Measurements from ENCODE around the gene NAA16. TPM values are rescaled to one million over a fixed set of nuclear protein-coding genes. Genes with fewer than 3 reads are reported as not detected.

NAA16 gene
- polyA plus RNA-seq, 1 of the 3 experiments (the other 2 are of a cell fraction), result 4.4 TPM

DNA sequence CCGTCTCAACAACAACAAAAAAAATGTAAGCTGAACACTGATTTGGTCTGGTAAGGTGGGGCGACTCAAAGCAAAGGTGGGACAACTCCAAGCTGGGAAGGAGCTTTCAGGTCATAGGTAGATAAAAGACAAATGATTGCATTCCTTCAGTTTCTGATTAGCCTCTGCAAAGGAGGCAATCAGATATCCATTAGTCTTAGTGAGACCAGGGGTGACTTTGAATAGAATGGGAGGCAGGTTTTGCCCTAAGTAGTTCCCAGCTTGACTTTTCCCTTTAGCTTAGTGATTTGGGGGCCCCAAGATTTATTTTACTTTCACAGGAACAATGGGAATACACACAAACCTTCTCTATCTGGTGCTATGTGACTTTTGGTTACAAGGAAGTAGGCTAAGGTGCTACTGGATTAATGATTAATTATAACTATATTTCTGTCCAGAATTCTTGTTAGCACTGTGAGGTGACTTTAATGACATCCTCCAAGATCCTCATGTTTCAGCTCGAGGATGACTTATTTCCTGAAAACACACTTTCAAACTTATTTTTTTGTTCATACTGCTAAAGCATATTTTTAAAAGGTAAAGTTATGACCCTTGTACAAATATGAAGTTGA, 37.1 kb upstream of the NAA16 start:
- Histone ChIP-seq H3K9ac (no peak overlapping the region), H3K9me2 (no peaks in the 10 kb centered on the region), H3F3A (replicated peaks; ENCODE audit: insufficient read depth) (peaks cover 4% of the 10 kb centered on the region), H3K4me1 (ENCODE audit: control insufficient read depth in 1 of 2, insufficient read depth in 2 of 2, low read depth in 1 of 2, low read length in 1 of 2) (no peaks in the 10 kb centered on the region), H4K20me1 (ENCODE audit: insufficient read depth) (no peaks in the 10 kb centered on the region), H3K4me3 (ENCODE audit: low read depth in 2 of 2, low read length in 1 of 2) (no peak overlapping the region), H3K27me3 (ENCODE audit: insufficient read depth) (no peaks in the 10 kb centered on the region), H2AFZ (ENCODE audit: low read depth) (no peak overlapping the region), H3K9me3 (peaks cover 14% of the 10 kb centered on the region), H3K27ac (ENCODE audit: low read depth in 2 of 2, low read length in 1 of 2) (no peak overlapping the region), H3K36me3 (replicated peaks in 1 of 2; ENCODE audit: control insufficient read depth in 1 of 2, insufficient read depth in 2 of 2, low read length in 1 of 2) (peaks cover 0 to 4% of the 10 kb centered on the region in 2 experiments), H3K4me2 (no peak overlapping the region), H3K79me2 (ENCODE audit: insufficient read depth) (no peaks in the 10 kb centered on the region)
- no peak for DNase-seq
- 51% methylated on average over 3 of the region's 3 CpGs for WGBS (ENCODE audit: low lambda C conversion rate)
- TF ChIP-seq, protein P1, sequence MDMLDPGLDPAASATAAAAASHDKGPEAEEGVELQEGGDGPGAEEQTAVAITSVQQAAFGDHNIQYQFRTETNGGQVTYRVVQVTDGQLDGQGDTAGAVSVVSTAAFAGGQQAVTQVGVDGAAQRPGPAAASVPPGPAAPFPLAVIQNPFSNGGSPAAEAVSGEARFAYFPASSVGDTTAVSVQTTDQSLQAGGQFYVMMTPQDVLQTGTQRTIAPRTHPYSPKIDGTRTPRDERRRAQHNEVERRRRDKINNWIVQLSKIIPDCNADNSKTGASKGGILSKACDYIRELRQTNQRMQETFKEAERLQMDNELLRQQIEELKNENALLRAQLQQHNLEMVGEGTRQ (IDR thresholded peaks at IDR 0.05; ENCODE audit: borderline replicate concordance, low read depth, low read length), result no peak
- TF ChIP-seq, protein P2, sequence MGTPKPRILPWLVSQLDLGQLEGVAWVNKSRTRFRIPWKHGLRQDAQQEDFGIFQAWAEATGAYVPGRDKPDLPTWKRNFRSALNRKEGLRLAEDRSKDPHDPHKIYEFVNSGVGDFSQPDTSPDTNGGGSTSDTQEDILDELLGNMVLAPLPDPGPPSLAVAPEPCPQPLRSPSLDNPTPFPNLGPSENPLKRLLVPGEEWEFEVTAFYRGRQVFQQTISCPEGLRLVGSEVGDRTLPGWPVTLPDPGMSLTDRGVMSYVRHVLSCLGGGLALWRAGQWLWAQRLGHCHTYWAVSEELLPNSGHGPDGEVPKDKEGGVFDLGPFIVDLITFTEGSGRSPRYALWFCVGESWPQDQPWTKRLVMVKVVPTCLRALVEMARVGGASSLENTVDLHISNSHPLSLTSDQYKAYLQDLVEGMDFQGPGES (IDR thresholded peaks at IDR 0.05; ENCODE audit: low read depth, low read length), result no peak
- TF ChIP-seq, protein P3, sequence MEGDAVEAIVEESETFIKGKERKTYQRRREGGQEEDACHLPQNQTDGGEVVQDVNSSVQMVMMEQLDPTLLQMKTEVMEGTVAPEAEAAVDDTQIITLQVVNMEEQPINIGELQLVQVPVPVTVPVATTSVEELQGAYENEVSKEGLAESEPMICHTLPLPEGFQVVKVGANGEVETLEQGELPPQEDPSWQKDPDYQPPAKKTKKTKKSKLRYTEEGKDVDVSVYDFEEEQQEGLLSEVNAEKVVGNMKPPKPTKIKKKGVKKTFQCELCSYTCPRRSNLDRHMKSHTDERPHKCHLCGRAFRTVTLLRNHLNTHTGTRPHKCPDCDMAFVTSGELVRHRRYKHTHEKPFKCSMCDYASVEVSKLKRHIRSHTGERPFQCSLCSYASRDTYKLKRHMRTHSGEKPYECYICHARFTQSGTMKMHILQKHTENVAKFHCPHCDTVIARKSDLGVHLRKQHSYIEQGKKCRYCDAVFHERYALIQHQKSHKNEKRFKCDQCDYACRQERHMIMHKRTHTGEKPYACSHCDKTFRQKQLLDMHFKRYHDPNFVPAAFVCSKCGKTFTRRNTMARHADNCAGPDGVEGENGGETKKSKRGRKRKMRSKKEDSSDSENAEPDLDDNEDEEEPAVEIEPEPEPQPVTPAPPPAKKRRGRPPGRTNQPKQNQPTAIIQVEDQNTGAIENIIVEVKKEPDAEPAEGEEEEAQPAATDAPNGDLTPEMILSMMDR (IDR thresholded peaks at IDR 0.05), result no peak
- TF ChIP-seq, protein P4, sequence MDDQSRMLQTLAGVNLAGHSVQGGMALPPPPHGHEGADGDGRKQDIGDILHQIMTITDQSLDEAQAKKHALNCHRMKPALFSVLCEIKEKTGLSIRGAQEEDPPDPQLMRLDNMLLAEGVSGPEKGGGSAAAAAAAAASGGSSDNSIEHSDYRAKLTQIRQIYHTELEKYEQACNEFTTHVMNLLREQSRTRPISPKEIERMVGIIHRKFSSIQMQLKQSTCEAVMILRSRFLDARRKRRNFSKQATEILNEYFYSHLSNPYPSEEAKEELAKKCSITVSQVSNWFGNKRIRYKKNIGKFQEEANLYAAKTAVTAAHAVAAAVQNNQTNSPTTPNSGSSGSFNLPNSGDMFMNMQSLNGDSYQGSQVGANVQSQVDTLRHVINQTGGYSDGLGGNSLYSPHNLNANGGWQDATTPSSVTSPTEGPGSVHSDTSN (IDR thresholded peaks at IDR 0.05), result no peak
- POLR2A ChIA-PET, result no interaction called here
- CTCF ChIA-PET, result interaction anchor here (1.3 kb wide), 1 partner anchor 379 kb away, joined by 4 read pairs; no protein-coding TSS in a partner anchor

DNA sequence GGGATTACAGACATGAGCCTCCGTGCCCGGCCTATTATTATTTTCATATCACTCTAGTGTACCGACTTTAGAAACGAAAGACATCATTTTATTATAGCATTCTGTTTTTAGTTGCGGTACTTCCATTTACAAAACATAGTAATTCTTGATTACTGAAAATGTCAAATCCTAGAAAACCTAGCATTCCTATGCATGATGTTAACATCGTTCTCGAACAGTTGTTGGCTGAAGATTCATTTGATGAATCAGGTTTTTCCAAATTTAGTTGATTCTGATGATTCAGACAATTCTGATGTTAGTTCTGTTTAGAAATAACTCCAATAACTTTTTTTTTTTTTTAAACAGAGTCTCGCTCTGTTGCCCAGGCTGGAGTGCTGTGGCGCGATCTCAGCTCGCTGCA, 36.2 kb upstream of the NAA16 start:
- H3K9ac ChIP-seq, result no peak overlapping the region
- CTCF ChIA-PET, result no interaction called here

More for the DNA sequence above, 36.2 kb upstream of the NAA16 start:
- Histone ChIP-seq H3K79me2 (ENCODE audit: insufficient read depth) (no peaks in the 10 kb centered on the region), H3K9me3 (peaks cover 7% of the 10 kb centered on the region), H3K27ac (ENCODE audit: low read depth in 2 of 2, low read length in 1 of 2) (no peak overlapping the region), H3K4me2 (no peak overlapping the region), H3K27me3 (ENCODE audit: insufficient read depth) (no peaks in the 10 kb centered on the region), H3F3A (replicated peaks; ENCODE audit: insufficient read depth) (no peaks in the 10 kb centered on the region), H3K9me2 (no peaks in the 10 kb centered on the region), H3K36me3 (replicated peaks in 1 of 2; ENCODE audit: control insufficient read depth in 1 of 2, insufficient read depth in 2 of 2, low read length in 1 of 2) (no peaks in the 10 kb centered on the region), H4K20me1 (ENCODE audit: insufficient read depth) (no peaks in the 10 kb centered on the region), H2AFZ (ENCODE audit: low read depth) (no peak overlapping the region), H3K4me1 (ENCODE audit: control insufficient read depth in 1 of 2, insufficient read depth in 2 of 2, low read depth in 1 of 2, low read length in 1 of 2) (no peaks in the 10 kb centered on the region), H3K4me3 (ENCODE audit: low read depth in 2 of 2, low read length in 1 of 2) (no peak overlapping the region)
- 78% methylated on average over 11 of the region's 11 CpGs for whole genome bisulfite sequencing (ENCODE audit: low lambda C conversion rate)
- no peak for DNase-seq
- no peak for TF ChIP-seq GATA2 (CRISPR knock-in tag; IDR thresholded peaks at IDR 0.05)
- no peak for TF ChIP-seq FOXJ3 (CRISPR knock-in tag; IDR thresholded peaks at IDR 0.05)
- TF ChIP-seq, protein P1 (IDR thresholded peaks at IDR 0.05; ENCODE audit: borderline replicate concordance, low read depth, low read length), result no peak
- no peak for TF ChIP-seq FOXM1 (IDR thresholded peaks at IDR 0.05; ENCODE audit: low read depth)
- TF ChIP-seq SMC3 (IDR thresholded peaks at IDR 0.05; ENCODE audit: low read depth, low read length), result no peak
- no peak for TF ChIP-seq RCOR1 (IDR thresholded peaks at IDR 0.05; ENCODE audit: low read length)
- TF ChIP-seq, protein P5, sequence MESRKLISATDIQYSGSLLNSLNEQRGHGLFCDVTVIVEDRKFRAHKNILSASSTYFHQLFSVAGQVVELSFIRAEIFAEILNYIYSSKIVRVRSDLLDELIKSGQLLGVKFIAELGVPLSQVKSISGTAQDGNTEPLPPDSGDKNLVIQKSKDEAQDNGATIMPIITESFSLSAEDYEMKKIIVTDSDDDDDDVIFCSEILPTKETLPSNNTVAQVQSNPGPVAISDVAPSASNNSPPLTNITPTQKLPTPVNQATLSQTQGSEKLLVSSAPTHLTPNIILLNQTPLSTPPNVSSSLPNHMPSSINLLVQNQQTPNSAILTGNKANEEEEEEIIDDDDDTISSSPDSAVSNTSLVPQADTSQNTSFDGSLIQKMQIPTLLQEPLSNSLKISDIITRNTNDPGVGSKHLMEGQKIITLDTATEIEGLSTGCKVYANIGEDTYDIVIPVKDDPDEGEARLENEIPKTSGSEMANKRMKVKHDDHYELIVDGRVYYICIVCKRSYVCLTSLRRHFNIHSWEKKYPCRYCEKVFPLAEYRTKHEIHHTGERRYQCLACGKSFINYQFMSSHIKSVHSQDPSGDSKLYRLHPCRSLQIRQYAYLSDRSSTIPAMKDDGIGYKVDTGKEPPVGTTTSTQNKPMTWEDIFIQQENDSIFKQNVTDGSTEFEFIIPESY (IDR thresholded peaks at IDR 0.05; ENCODE audit: borderline replicate concordance, low read depth), result no peak
- TF ChIP-seq RFX5 (IDR thresholded peaks at IDR 0.05; ENCODE audit: low read length), result no peak
- TF ChIP-seq JUND (IDR thresholded peaks at IDR 0.05), result no peak
- POLR2A ChIA-PET, result no interaction called here
